Measurements from ENCODE around the gene NDUFS7.
A peak's percentile ranks its signal among the peaks of the same experiment; 100 is the strongest.

NDUFS7 gene
- total RNA-seq = 38.8 to 50.9 (median 40.4) reads per million in 3 experiments

- DNase-seq = peak; percentile 92
Observed at GRCh38 chr19:1383312-1384084, at the start of gene NDUFS7. NDUFS7 (plus strand) TSS chr19:1383907; CDS start chr19:1383927, 20 bp downstream.

- DNase-seq = no peak
Observed at GRCh38 chr19:1336079-1336684, 47.5 kb upstream of the NDUFS7 start.

GRCh38 chr19:1340681-1341469 is 42.8 kb upstream of the NDUFS7 start:
- no peak for DNase-seq

GRCh38 chr19:1343041-1343440 is 40.7 kb upstream of the NDUFS7 start:
- no peak for DNase-seq

GRCh38 chr19:1349211-1349610 is 34.5 kb upstream of the NDUFS7 start:
- no peak for DNase-seq

- no peak for DNase-seq
Observed at GRCh38 chr19:1350867-1351266, 32.8 kb upstream of the NDUFS7 start.

- no peak for DNase-seq
Observed at GRCh38 chr19:1351381-1351851, 32.3 kb upstream of the NDUFS7 start.

- no peak for DNase-seq
Observed at GRCh38 chr19:1353144-1353543, 30.6 kb upstream of the NDUFS7 start.

GRCh38 chr19:1354970-1355567 is 28.6 kb upstream of the NDUFS7 start:
- no peak for DNase-seq

GRCh38 chr19:1355568-1356507 is 27.9 kb upstream of the NDUFS7 start:
- DNase-seq = no peak

- DNase-seq = no peak
Observed at GRCh38 chr19:1356508-1356865, 27.2 kb upstream of the NDUFS7 start.

- no peak for DNase-seq
Observed at GRCh38 chr19:1357531-1358109, 26.1 kb upstream of the NDUFS7 start.

- DNase-seq = no peak
Observed at GRCh38 chr19:1360126-1360817, 23.4 kb upstream of the NDUFS7 start.

- no peak for DNase-seq
Observed at GRCh38 chr19:1360818-1361461, 22.8 kb upstream of the NDUFS7 start.

GRCh38 chr19:1361601-1362386 is 21.9 kb upstream of the NDUFS7 start:
- DNase-seq = no peak

- no peak for DNase-seq
Observed at GRCh38 chr19:1362387-1363257, 21.1 kb upstream of the NDUFS7 start.

- DNase-seq = peak; percentile 30
Observed at GRCh38 chr19:1363599-1363998, 20.1 kb upstream of the NDUFS7 start.

GRCh38 chr19:1364070-1364704 is 19.5 kb upstream of the NDUFS7 start:
- no peak for DNase-seq

All from central memory CD4-positive, alpha-beta T cell (primary cell).